IPS DF 6.9 (cell line): ENCODE measurements around the gene GFOD1.
"Not testable (repeated sequence)": the region's sequence is repeated elsewhere in the genome, so short reads cannot be mapped to it uniquely, and the experiment has no call there.

Experiments used
- DNase-seq: peaks from one replicate; pipeline ENCODE4 v3.0.0-alpha.2; 2013; ENCODE audit warnings: low read depth, low spot score
- H3K27ac ChIP-seq: one replicate; pipeline ENCODE4 v1.5.1; 2013; ENCODE audit warnings: low read length, control low read depth
- H3K27me3 ChIP-seq: 2 replicates; pipeline ENCODE4 v1.6.1; 2013; ENCODE audit warnings: mild to moderate bottlenecking, low read length; ENCODE audit not compliant: control insufficient read depth, insufficient read depth
- H3K36me3 ChIP-seq: 2 replicates; pipeline ENCODE4 v1.6.1; 2013; ENCODE audit warnings: low read length; ENCODE audit not compliant: control insufficient read depth, insufficient read depth
- H3K4me1 ChIP-seq: 2 replicates; pipeline ENCODE4 v1.6.1; 2013; ENCODE audit warnings: low read length; ENCODE audit not compliant: control insufficient read depth, insufficient read depth
- H3K4me3 ChIP-seq: 2 replicates; pipeline ENCODE4 v1.5.1; 2013; ENCODE audit warnings: mild to moderate bottlenecking, low read length
- H3K9me3 ChIP-seq: 2 replicates; pipeline ENCODE4 v1.6.1; 2013; ENCODE audit warnings: low read length, inconsistent platforms; ENCODE audit not compliant: control insufficient read depth, insufficient read depth
- WGBS: extraction: QIAGEN DNeasy Blood & Tissue Kit; methylation state at CpG from one replicate; pipeline ENCODE4 v1.1.7; 2013; ENCODE audit warnings: mixed read lengths, missing lambda C conversion rate; ENCODE audit not compliant: insufficient read length, insufficient coverage; 5-methylcytosine and 5-hydroxymethylcytosine counted together

GFOD1 gene

GRCh38 chr6:13444604-13445003 is 42.8 kb downstream of the GFOD1 start:
- Histone ChIP-seq H3K27me3 (no peaks in the 10 kb centered on the region), H3K27ac (no peak overlapping the region), H3K9me3 (no peaks in the 10 kb centered on the region), H3K4me1 (no peaks in the 10 kb centered on the region), H3K4me3 (no peak overlapping the region), H3K36me3 (no peaks in the 10 kb centered on the region)
- DNase-seq, result no peak
- WGBS, result no CpG with 5 or more reads among the region's 3 CpGs

- not testable (repeated sequence) for H3K27ac ChIP-seq, H3K4me3 ChIP-seq, H3K9me3 ChIP-seq, DNase-seq, H3K27me3 ChIP-seq, H3K36me3 ChIP-seq, H3K4me1 ChIP-seq
- WGBS, result no CpG with 5 or more reads among the region's 6 CpGs
Measured at GRCh38 chr6:13443978-13444377, 43.4 kb downstream of the GFOD1 start.

GRCh38 chr6:13441778-13442177 is 45.6 kb downstream of the GFOD1 start:
- DNase-seq, result no peak
- H3K36me3 ChIP-seq, result no peaks in the 10 kb centered on the region
- H3K9me3 ChIP-seq, result no peaks in the 10 kb centered on the region
- H3K27me3 ChIP-seq, result no peaks in the 10 kb centered on the region
- no peak overlapping the region for H3K27ac ChIP-seq
- H3K4me1 ChIP-seq, result no peaks in the 10 kb centered on the region; the same call in 1 of the 2 replicates
- no peak overlapping the region for H3K4me3 ChIP-seq
- no CpG with 5 or more reads among the region's 4 CpGs for WGBS

GRCh38 chr6:13439644-13440043 is 47.8 kb downstream of the GFOD1 start:
- H3K9me3 ChIP-seq, result no peaks in the 10 kb centered on the region
- H3K4me1 ChIP-seq, result no peaks in the 10 kb centered on the region; the same call in 1 of the 2 replicates
- no peak overlapping the region for H3K27ac ChIP-seq
- H3K27me3 ChIP-seq, result no peaks in the 10 kb centered on the region
- no CpG with 5 or more reads among the region's 1 CpG for WGBS
- no peak for DNase-seq
- no peaks in the 10 kb centered on the region for H3K36me3 ChIP-seq
- H3K4me3 ChIP-seq, result no peak overlapping the region

- H3K27me3 ChIP-seq, result no peaks in the 10 kb centered on the region
- no peak overlapping the region for H3K4me3 ChIP-seq
- H3K27ac ChIP-seq, result no peak overlapping the region
- H3K4me1 ChIP-seq, result no peaks in the 10 kb centered on the region; the same call in 1 of the 2 replicates
- DNase-seq, result no peak
- WGBS, result no CpG with 5 or more reads among the region's 1 CpG
- no peaks in the 10 kb centered on the region for H3K9me3 ChIP-seq
- H3K36me3 ChIP-seq, result no peaks in the 10 kb centered on the region
Measured at GRCh38 chr6:13438126-13438525, 49.3 kb downstream of the GFOD1 start.

- Histone ChIP-seq H3K4me3 (no peak overlapping the region), H3K36me3 (no peaks in the 10 kb centered on the region), H3K27me3 (no peaks in the 10 kb centered on the region), H3K9me3 (no peaks in the 10 kb centered on the region), H3K4me1 (no peaks in the 10 kb centered on the region; the same call in 1 of the 2 replicates), H3K27ac (no peak overlapping the region)
- no CpG with 5 or more reads among the region's 3 CpGs for WGBS
- DNase-seq, result no peak
Measured at GRCh38 chr6:13437218-13437996, 50.0 kb downstream of the GFOD1 start.

GRCh38 chr6:13436399-13437217 is 50.8 kb downstream of the GFOD1 start:
- no peak for DNase-seq
- no peaks in the 10 kb centered on the region for H3K9me3 ChIP-seq
- H3K4me3 ChIP-seq, result no peak overlapping the region
- no peak overlapping the region for H3K27ac ChIP-seq
- no peaks in the 10 kb centered on the region for H3K36me3 ChIP-seq
- peaks cover 1% of the 10 kb centered on the region; the same call in 1 of the 2 replicates for H3K4me1 ChIP-seq
- WGBS, result no CpG with 5 or more reads among the region's 7 CpGs
- no peaks in the 10 kb centered on the region for H3K27me3 ChIP-seq

- H3K27ac ChIP-seq, result no peak overlapping the region
- H3K4me3 ChIP-seq, result no peak overlapping the region
- no peak for DNase-seq
- H3K9me3 ChIP-seq, result no peaks in the 10 kb centered on the region
- H3K4me1 ChIP-seq, result peaks cover 1% of the 10 kb centered on the region; the same call in 1 of the 2 replicates
- WGBS, result no CpG with 5 or more reads among the region's 4 CpGs
- no peaks in the 10 kb centered on the region for H3K27me3 ChIP-seq
- H3K36me3 ChIP-seq, result no peaks in the 10 kb centered on the region
Measured at GRCh38 chr6:13435477-13436246, 51.7 kb downstream of the GFOD1 start.

GRCh38 chr6:13434777-13435176 is 52.6 kb downstream of the GFOD1 start:
- H3K4me1 ChIP-seq, result peaks cover 1% of the 10 kb centered on the region; the same call in 1 of the 2 replicates
- WGBS, result no CpG with 5 or more reads among the region's 6 CpGs
- no peak overlapping the region for H3K4me3 ChIP-seq

GRCh38 chr6:13434135-13434775 is 53.1 kb downstream of the GFOD1 start:
- H3K36me3 ChIP-seq, H3K27me3 ChIP-seq, H3K9me3 ChIP-seq, H3K4me3 ChIP-seq, H3K27ac ChIP-seq, H3K4me1 ChIP-seq, DNase-seq: not testable (repeated sequence)

More at GRCh38 chr6:13434777-13435176, 52.6 kb downstream of the GFOD1 start:
- Histone ChIP-seq H3K36me3 (no peaks in the 10 kb centered on the region), H3K27ac (no peak overlapping the region), H3K27me3 (no peaks in the 10 kb centered on the region), H3K9me3 (no peaks in the 10 kb centered on the region)
- no peak for DNase-seq
